HT1080 (cell line): ENCODE measurements around the gene RNF133. TPM values are rescaled to one million over a fixed set of nuclear protein-coding genes. Genes with fewer than 3 reads are reported as not detected.
A peak's percentile ranks its signal among the peaks of the same experiment; 100 is the strongest.
"Not testable (repeated sequence)": the region's sequence is repeated elsewhere in the genome, so short reads cannot be mapped to it uniquely, and the experiment has no call there.

ENCODE experiments used
- DNase-seq: peaks from one replicate; pipeline ENCODE4 v3.0.0-alpha.2; 2015; ENCODE audit warnings: low read depth
- total RNA-seq: library from RNA; depleted of rRNA; stranded (reverse); fragments of >200 nt; shearing (Covaris generic); gene quantifications from 2 replicates; pipeline ENCODE4 v1.2.3, GENCODE V29; 2014

The RNF133 gene
- total RNA-seq, 1 experiment from 2014 or later: 0.08 TPM

- no peak for DNase-seq
Measured at GRCh38 chr7:122689346-122690109, 9.4 kb downstream of the RNF133 start.

DNA sequence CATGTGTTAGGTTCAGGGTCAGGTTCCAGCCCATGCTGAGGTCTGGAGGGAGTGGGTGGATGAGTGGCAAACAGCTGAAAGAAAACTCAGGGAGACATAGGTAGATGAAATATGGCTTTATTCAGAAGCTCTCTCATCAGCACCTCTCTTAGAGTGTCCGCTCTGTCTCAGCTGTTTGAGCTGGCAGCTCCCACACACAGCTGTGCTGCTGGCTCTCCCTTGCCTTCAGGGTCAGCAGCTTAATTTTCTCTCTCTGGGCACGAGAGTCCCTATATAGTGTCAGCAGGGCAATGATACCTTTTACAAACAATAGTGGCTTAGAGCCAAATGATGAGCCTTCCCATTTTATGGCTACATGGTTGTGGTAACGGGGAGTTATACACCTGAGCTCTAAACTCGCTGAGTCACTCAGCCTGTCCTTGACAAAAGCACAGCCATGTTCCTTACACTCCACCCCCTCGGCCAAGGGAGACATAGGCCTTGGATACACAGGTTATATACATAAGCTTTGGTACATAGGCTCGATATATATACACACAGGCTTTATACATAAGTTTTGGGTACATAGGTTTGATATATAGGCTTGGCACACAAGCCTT is 10.4 kb downstream of the RNF133 start:
- DNase-seq: no peak

- no peak for DNase-seq
Measured at GRCh38 chr7:122686360-122686878, 12.5 kb downstream of the RNF133 start.

DNA sequence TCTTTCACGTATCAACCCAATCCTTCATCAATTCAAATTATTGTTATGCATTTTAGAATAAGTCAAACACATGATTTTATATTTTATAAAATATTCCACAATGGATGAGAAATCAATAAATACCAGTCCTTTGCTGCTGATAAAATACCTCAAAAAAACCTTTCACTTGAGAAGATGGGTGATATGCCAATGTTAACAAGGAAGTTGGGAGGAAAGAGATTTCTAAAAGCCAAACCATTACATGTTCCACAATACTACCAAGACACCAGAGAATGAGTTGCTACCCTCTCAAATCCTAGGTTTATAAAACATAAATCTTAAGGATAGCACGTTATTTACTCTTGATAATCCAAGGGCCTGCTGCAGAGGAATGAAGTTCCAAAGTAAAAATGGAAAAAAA is 14.4 kb downstream of the RNF133 start:
- no peak for DNase-seq

GRCh38 chr7:122682815-122683550 is 15.9 kb downstream of the RNF133 start:
- no peak for DNase-seq

GRCh38 chr7:122681186-122681585 is 17.7 kb downstream of the RNF133 start:
- DNase-seq: not testable (repeated sequence)

DNA sequence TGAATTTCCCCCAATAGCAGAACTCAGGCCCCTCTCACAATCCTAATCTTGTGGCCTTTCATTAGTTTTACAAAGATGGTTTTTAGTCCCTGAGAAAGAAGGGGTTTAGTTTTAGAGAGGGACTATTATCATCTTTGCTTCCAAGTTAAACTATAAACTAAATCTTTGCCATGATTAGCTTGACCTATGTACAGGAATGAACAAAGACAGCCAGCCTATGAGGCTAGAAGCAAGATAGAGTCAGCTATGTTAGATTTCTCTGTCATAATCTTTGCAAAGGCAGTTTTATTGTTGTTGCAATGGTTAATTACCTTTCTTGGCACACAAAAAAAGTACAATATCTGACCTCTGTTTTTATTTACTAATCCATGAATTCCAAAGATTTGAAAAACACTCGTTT is 19.1 kb downstream of the RNF133 start:
- DNase-seq: no peak

DNA sequence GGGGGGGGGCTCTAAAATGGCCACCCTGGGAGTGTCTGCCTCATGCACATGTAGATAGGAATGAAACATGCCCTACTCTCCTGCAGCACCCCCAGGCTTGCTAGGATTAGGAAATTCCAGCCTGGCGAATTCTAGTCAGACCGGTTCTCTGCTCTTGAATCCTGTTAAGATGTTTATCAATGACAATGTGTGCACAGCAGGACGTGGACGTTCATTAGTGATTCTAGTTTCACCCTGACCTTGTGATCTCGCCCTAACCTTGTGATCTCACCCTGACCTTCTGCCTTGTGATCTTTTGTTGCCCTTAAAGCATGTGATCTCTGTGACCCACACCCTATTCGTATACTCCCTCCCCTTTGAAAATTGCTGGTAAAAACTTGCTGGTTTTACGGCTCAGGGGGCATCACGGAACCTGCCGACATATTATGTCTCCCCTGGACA is 19.6 kb downstream of the RNF133 start:
- DNase-seq: not testable (repeated sequence)

DNA sequence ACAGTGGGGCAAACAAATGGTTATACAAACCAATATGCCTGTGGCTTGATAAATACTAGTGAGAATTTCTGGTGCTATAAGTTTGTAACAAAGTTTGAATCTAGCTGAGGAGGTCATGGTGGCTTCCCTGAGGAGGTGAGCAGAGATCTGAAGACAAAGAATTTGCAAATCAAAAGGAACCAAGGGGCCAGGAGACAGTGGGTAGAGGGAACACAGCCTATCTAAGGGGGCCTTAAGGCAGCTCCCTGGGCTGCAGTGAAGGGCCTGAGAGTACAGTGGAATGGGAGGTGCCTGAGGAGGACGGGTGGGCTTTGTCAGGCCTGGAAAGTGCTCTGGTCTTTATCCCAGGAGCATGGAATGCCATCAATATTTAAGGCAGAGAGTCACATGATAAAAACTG is 21.8 kb downstream of the RNF133 start:
- DNase-seq: no peak

DNA sequence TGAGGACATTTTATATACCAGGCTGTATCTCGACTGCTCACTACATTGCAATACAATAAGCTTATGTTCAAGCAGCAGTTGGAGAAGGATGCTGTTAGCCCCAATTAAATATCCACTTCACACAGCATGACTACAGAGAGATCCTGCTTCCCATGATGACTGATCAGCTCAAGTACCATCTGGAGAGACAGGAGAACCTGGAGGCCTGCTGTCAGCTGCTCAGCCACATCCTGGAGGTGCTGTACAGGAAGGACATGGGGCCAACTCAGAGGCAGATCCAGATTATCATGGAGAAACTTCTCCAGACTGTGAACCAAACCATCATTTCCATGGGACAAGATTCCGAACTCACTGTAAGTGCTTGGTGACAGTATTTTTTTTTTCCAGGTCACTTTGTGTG is 22.5 kb downstream of the RNF133 start:
- peak; percentile 77 for DNase-seq

DNA sequence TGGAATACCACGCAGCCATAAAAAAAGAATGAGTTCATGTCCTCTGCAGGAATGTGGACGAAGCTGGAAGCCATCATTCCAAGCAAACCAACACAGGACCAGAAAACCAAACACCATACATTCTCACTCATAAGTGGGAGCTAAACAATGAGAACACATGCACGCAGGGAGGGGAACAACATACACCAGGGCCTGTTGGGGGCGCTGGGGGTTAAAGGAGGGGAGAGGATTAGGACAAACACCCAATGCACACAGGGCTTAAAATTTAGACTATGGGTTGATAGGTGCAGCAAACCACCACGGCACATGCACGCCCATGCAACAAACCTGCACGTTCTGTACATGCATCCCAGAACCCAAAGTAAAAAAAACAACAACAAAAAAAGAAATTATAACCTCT is 23.3 kb downstream of the RNF133 start:
- no peak for DNase-seq

DNA sequence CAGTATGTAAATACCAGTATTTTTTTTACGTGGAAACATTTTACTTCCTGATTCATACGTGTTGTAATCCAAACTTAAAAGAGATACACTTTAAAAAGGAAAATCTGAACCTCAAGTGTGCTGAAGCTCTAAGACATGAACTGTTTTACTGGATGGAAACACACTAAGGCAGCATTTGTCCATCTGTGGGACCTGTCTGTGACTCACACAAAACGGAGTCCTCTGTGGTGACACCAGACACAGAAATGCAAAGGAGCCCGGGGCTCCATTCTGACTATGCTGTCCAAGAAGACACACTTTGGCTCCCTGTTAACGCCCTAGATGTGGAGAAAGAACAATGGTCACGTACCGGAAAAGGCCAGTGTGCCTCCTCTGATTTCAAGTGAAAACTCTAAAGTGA is 23.9 kb downstream of the RNF133 start:
- peak; percentile 40 for DNase-seq

DNA sequence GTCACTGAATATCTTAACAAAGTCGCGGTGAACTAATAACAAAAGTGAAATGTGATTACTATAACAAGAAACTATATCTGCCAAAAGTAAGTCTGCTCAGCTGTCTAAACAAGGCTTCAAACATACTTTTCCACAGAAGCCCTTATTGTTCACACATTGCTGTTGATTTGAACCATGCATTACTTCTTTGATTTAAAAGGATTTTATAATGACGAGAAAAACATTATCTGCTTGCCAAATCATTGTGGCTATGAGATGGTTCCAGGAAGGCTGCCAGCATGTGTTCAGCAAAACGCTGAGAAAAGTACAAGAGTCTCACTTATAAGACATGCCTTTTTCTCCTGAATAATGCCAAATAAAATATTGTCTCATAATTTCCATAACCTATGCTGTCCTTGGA is 24.4 kb downstream of the RNF133 start:
- DNase-seq: peak; percentile 43

DNA sequence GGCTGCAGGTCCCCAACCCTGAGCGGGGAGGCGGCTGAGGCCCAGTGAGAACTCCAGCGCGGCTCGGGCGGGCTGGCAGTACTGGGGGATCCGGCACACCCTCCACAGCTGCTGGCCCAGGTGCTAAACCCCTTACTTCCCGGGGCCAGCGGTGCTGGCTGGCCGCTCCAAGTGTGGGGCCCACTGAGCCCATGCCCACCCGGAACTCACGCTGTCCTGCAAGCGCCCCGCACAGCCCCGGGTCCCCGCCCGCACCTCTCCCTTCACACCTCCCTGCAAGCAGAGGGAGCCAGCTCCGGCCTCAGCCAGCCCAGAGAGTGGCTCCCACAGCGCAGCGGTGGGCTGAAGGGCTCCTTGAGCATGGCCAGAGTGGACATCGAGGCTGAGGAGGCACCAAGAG is 25.0 kb downstream of the RNF133 start:
- no peak for DNase-seq

DNA sequence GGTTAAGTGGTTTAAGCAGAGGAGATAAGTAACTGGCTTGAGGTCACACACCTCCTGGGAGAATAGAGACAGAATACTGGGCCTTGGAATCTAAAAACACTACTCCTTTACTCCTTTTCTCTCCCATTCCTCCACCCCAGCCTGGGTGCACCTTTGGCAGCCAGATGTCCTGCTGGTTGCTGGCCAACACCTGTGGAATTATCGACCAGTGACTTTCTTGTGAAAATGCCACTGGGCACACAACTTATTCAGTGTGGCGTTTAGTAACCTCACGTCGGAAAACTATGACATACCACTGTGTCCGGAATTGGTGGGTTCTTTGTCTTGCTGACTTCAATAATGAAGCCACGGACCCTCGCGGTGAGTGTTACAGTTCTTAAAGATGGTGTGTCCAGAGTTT is 26.4 kb downstream of the RNF133 start:
- DNase-seq: no peak

DNA sequence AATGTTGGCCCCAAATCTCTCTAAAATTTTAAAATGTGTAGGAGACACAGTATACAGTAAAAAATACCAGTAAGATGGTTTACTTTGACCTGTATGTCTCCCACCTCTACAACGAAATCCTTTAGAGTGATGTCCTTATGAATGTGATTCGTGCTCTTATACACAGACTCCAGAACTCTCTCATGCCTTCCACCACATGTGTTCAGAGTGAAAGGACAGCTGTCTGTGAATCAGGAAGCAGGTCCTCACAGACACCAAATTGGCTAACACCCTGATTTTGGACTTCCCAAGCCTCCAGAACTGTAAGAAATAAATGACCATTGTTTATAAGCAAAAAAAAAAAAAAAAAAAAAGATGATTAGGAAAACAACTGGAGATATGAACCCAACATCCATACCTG is 35.2 kb downstream of the RNF133 start:
- DNase-seq: no peak

DNA sequence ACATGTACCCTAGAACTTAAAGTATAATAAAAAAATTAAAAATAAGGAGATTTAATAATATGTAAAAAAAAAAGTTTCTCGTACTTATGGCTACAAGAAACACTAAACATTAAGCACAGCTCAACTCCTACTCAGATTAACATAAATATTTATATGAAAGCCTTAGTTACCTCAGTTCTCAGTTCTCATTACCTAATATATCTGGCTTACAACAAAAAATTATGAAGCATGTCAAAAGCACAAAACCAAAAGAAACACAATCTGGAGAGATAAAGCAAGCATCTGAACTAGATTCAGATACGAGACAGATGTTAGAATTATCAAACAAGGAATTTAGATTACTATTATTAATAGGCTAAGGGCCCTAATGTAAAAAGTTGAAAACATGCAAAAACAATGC is 40.1 kb downstream of the RNF133 start:
- DNase-seq: no peak

DNA sequence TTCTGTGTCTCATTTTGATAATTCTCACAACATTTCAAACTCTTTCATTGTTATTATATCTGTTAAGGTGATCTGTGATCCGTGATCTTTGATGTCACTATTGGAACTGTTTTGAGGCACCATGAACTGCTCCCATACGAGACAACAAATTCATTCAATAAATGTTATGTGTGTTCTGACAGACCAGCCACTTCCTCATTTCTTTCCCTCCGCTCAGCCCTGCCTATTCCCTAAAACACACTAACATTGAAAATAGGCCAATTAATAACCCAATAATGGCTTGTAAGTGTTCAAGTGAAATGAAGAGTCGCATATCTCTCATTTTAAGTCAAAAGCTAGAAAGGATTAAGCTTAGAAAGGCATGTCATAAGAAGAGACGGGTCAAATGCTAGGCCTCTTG is 45.2 kb downstream of the RNF133 start:
- DNase-seq: no peak

DNA sequence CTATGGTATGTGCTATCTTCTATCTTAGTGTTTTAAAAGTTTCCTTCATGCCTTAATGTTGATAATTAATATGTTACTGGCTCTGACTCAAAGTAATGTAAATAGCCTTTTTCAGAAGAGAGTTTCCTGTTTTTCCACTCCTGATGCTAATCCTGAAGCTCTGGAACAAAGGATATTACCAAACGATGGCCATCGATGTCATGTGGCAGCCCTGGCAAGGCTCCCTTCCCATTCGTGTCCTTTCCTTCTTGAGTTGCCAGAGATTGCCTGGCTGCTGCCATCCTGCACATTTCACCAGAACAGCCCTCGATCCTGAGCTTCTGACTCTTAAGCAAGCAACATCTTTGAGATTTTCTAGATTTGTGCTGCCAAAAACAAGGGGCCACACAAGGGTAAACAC is 46.0 kb downstream of the RNF133 start:
- no peak for DNase-seq

DNA sequence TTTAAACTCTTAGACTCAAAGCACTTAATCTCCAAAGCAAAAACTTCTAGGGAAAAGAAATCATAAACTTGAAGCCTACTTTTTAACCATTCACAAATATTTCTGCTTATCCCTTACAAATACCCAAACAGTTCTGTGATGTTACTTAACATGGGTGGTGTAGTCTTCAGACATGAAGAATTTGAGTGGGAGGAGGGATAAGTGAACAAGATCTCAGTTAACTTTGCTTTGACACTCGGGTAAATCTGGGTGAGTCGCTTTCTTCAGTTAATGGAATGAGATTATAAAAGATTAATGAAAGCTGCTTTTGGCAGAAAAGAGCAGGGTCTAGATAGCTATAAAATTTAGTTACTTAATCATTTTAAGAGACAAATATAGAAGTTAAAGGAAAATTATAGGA is 47.5 kb downstream of the RNF133 start:
- no peak for DNase-seq
